HEK293T (cell line): Measurements from ENCODE around the gene TCERG1L.

Experiments used
- CTCF ChIA-PET: fragments of 350-600 bp; formaldehyde crosslinking; extraction: SDS; loops from one replicate; lab custom pipeline; 2021; ENCODE audit warnings: antibody characterized with exemption, inconsistent platforms; lab: Yijun Ruan, JAX
- POLR2A ChIA-PET: fragments of 350-600 bp; formaldehyde crosslinking; extraction: SDS; loops from one replicate; lab custom pipeline; 2020; ENCODE audit warnings: antibody characterized with exemption, inconsistent platforms; lab: Yijun Ruan, JAX
- DNase-seq: peaks from one replicate; pipeline ENCODE4 v3.0.0; 2012; ENCODE audit warnings: mixed read lengths; ENCODE audit errors: extremely low spot score
- ARNT ChIP-seq: fragments of 450-650 bp; IDR thresholded peaks from 2 replicates; pipeline ENCODE4 v1.6.1; 2017; ENCODE audit warnings: mild to moderate bottlenecking
- BHLHE40 ChIP-seq: fragments of 450-650 bp; IDR thresholded peaks from 2 replicates; pipeline ENCODE4 v1.6.1; 2016; ENCODE audit warnings: mild to moderate bottlenecking, moderate library complexity, borderline replicate concordance
- CTBP1 ChIP-seq: fragments of 450-650 bp; IDR thresholded peaks from 2 replicates; pipeline ENCODE4 v1.6.1; 2016; ENCODE audit warnings: borderline replicate concordance
- ELF4 ChIP-seq: fragments of 450-650 bp; IDR thresholded peaks from 2 replicates; pipeline ENCODE4 v1.6.1; 2017; ENCODE audit warnings: antibody characterized with exemption
- FOXA1 ChIP-seq: fragments of 450-650 bp; IDR thresholded peaks from 2 replicates; pipeline ENCODE4 v1.6.1; 2016; ENCODE audit warnings: mild to moderate bottlenecking
- FOXK2 ChIP-seq: fragments of 450-650 bp; IDR thresholded peaks from 2 replicates; pipeline ENCODE4 v1.6.1; 2016; ENCODE audit warnings: mild to moderate bottlenecking
- FOXM1 ChIP-seq: fragments of 450-650 bp; IDR thresholded peaks from 2 replicates; pipeline ENCODE4 v1.6.1; 2017; ENCODE audit warnings: mild to moderate bottlenecking, borderline replicate concordance
- HDGF ChIP-seq: fragments of 450-650 bp; IDR thresholded peaks from 2 replicates; pipeline ENCODE4 v1.6.1; 2017; ENCODE audit warnings: antibody characterized with exemption, borderline replicate concordance
- L3MBTL2 ChIP-seq: fragments of 450-650 bp; conservative IDR thresholded peaks from 2 replicates; pipeline ENCODE4 v1.6.1; 2016; ENCODE audit warnings: mild to moderate bottlenecking
- LEF1 ChIP-seq: fragments of 450-650 bp; IDR thresholded peaks from 2 replicates; pipeline ENCODE4 v1.6.1; 2017; ENCODE audit warnings: mild to moderate bottlenecking, borderline replicate concordance
- NFRKB ChIP-seq: fragments of 450-650 bp; IDR thresholded peaks from 2 replicates; pipeline ENCODE4 v1.6.1; 2016; ENCODE audit warnings: mild to moderate bottlenecking, moderate library complexity
- PKNOX1 ChIP-seq: fragments of 450-650 bp; IDR thresholded peaks from 2 replicates; pipeline ENCODE4 v1.6.1; 2016
- SP1 ChIP-seq: fragments of 450-650 bp; IDR thresholded peaks from 2 replicates; pipeline ENCODE4 v1.6.1; 2017
- SUZ12 ChIP-seq: fragments of 450-650 bp; IDR thresholded peaks from 2 replicates; pipeline ENCODE4 v1.6.1; 2016; ENCODE audit warnings: mild to moderate bottlenecking
- TARDBP ChIP-seq: fragments of 450-650 bp; IDR thresholded peaks from 2 replicates; pipeline ENCODE4 v1.6.1; 2016
- ZNF384 ChIP-seq: fragments of 450-650 bp; IDR thresholded peaks from 2 replicates; pipeline ENCODE4 v1.6.1; 2016

The TCERG1L gene

DNA sequence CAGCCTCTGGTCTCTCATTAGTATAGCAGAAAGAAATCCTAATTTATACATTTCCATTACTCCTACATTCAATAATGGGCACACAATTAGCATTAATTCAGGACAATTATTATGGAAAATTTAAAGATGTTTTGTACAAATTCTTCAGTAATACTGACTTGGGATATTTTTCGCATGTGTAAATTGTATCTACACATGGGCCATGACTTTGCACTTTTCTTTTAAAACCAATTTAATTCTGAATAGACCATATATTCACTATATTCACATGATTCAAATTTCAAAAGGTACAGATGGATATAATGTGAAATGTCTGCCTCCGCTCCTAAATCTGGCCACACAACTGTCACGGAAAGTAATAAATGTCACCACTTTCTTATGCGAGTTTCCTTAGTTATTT lies 123.0 kb downstream of the TCERG1L start:
- no peak for DNase-seq
- POLR2A ChIA-PET, result no interaction called here
- CTCF ChIA-PET, result no interaction called here
- TF ChIP-seq HDGF (no peak), NFRKB (no peak), SUZ12 (no peak), LEF1 (no peak)

GRCh38 chr10:131187926-131188325 lies 123.6 kb downstream of the TCERG1L start:
- ChIA-PET POLR2A (no interaction called here), CTCF (no interaction called here)
- DNase-seq, result no peak
- no peak for TF ChIP-seq BHLHE40
- no peak for TF ChIP-seq SUZ12
- no peak for TF ChIP-seq NFRKB
- TF ChIP-seq SP1, result no peak
- TF ChIP-seq HDGF, result no peak
- no peak for TF ChIP-seq ZNF384
- no peak for TF ChIP-seq ELF4
- TF ChIP-seq ARNT, result no peak
- no peak for TF ChIP-seq TARDBP

GRCh38 chr10:131187274-131187673 lies 124.2 kb downstream of the TCERG1L start:
- no peak for DNase-seq
- CTCF ChIA-PET, result interaction anchor here (0.6 to 0.9 kb wide), 2 partner anchors 22 to 79 kb away, joined by 3 read pairs; no protein-coding TSS in a partner anchor
- POLR2A ChIA-PET, result no interaction called here

GRCh38 chr10:131186547-131187253 lies 124.8 kb downstream of the TCERG1L start:
- ChIA-PET POLR2A (no interaction called here), CTCF (interaction anchor here (0.6 to 0.9 kb wide), 2 partner anchors 22 to 80 kb away, joined by 3 read pairs; no protein-coding TSS in a partner anchor)
- TF ChIP-seq SP1, result no peak
- no peak for TF ChIP-seq ARNT
- TF ChIP-seq FOXK2, result no peak
- no peak for TF ChIP-seq SUZ12
- TF ChIP-seq CTBP1, result no peak
- TF ChIP-seq L3MBTL2, result no peak
- TF ChIP-seq FOXM1, result no peak

More at GRCh38 chr10:131187274-131187673, 124.2 kb downstream of the TCERG1L start:
- TF ChIP-seq PKNOX1 (no peak), BHLHE40 (no peak), ELF4 (no peak), SP1 (no peak), CTBP1 (no peak), FOXA1 (no peak), L3MBTL2 (no peak), LEF1 (no peak), TARDBP (no peak), SUZ12 (no peak), ZNF384 (no peak), HDGF (no peak), FOXM1 (no peak), NFRKB (no peak), ARNT (no peak), FOXK2 (no peak)

GRCh38 chr10:131184503-131184902 lies 127.0 kb downstream of the TCERG1L start:
- ChIA-PET CTCF (no interaction called here), POLR2A (no interaction called here)
- TF ChIP-seq FOXM1, result no peak
- no peak for TF ChIP-seq LEF1
- TF ChIP-seq ARNT, result no peak
- no peak for TF ChIP-seq BHLHE40
- no peak for TF ChIP-seq HDGF
- no peak for TF ChIP-seq L3MBTL2
- TF ChIP-seq TARDBP, result no peak
- no peak for TF ChIP-seq ZNF384
- no peak for TF ChIP-seq FOXK2
- TF ChIP-seq CTBP1, result no peak
- no peak for TF ChIP-seq SP1
- TF ChIP-seq NFRKB, result no peak
- TF ChIP-seq ELF4, result no peak
- TF ChIP-seq FOXA1, result no peak
- TF ChIP-seq PKNOX1, result no peak
- TF ChIP-seq SUZ12, result no peak
- no peak for DNase-seq

More at GRCh38 chr10:131186547-131187253, 124.8 kb downstream of the TCERG1L start:
- DNase-seq, result no peak

DNA sequence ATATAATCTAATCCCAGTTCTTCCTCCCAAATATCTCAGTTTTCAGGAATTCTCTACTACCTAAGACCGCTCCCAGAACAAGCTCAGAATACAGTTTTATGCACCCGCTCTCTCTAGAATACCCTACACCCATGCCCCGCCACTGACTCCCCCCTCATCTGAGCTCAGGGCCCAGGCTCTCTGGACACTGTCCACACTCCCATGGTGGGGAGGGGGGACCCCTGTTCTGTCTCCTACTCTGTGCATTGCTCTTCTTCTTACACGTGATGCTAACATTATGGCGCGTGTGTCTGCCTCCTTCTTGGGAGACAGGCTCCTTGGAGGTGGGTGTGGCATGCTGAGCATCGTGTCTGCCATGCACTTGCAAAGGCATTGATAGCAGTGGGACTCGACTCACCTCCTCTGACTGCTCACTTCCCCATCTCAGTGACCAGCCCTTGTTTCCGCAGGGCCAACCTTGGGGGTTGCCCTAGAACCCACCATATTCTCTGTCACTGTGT lies 127.9 kb downstream of the TCERG1L start:
- TF ChIP-seq FOXM1, result no peak
- TF ChIP-seq ELF4, result no peak
- no peak for TF ChIP-seq SUZ12
- TF ChIP-seq FOXA1, result no peak
- TF ChIP-seq ZNF384, result no peak
- TF ChIP-seq LEF1, result no peak
- TF ChIP-seq BHLHE40, result no peak
- TF ChIP-seq ARNT, result no peak
- no peak for TF ChIP-seq HDGF
- no peak for TF ChIP-seq SP1
- no peak for TF ChIP-seq PKNOX1
- no peak for TF ChIP-seq NFRKB
- no peak for TF ChIP-seq L3MBTL2
- TF ChIP-seq FOXK2, result no peak
- no peak for TF ChIP-seq TARDBP
- CTCF ChIA-PET, result no interaction called here
- no peak for DNase-seq
- POLR2A ChIA-PET, result no interaction called here
